Skeletal muscle tissue (tissue), 4 donors: Measurements from ENCODE around the gene WRAP73. TPM values are rescaled to one million over a fixed set of nuclear protein-coding genes. Genes with fewer than 3 reads are reported as not detected.
A peak's percentile ranks its signal among the peaks of the same experiment; 100 is the strongest.

ENCODE experiments used
- H3K27ac ChIP-seq: one replicate; pipeline ENCODE4 v1.7.0; 2013; ENCODE audit warnings: mild to moderate bottlenecking, low read depth, low read length, inconsistent platforms
- H3K27me3 ChIP-seq, 3 donors: one replicate each; pipeline ENCODE4 v1.7.0; 2013; ENCODE audit warnings: low read length in 3 of 3; ENCODE audit not compliant: control insufficient read depth in 3 of 3, insufficient read depth in 3 of 3
- H3K36me3 ChIP-seq, 3 donors: one replicate each; pipeline ENCODE4 v1.7.0; 2013; ENCODE audit warnings: low read length in 3 of 3; ENCODE audit not compliant: control insufficient read depth in 3 of 3, insufficient read depth in 3 of 3
- H3K4me1 ChIP-seq, 3 donors: one replicate each; pipeline ENCODE4 v1.7.0; 2013; ENCODE audit warnings: low read length in 3 of 3, mild to moderate bottlenecking in 3 of 3; ENCODE audit not compliant: control insufficient read depth in 3 of 3, insufficient read depth in 3 of 3
- H3K4me3 ChIP-seq, 3 donors: one replicate each; pipeline ENCODE4 v1.7.0; 2013; ENCODE audit warnings: low read length in 3 of 3
- H3K9ac ChIP-seq, 3 donors: one replicate each; pipeline ENCODE4 v1.7.0; 2013; ENCODE audit warnings: low read length in 3 of 3, mild to moderate bottlenecking in 3 of 3, moderate library complexity in 2 of 3, low read depth in 1 of 3
- H3K9me3 ChIP-seq, 3 donors: one replicate each; pipeline ENCODE4 v1.7.0; 2013; ENCODE audit warnings: low read length in 3 of 3; ENCODE audit not compliant: control insufficient read depth in 3 of 3
- total RNA-seq: library from RNA; depleted of rRNA; stranded (reverse); fragments of >200 nt; gene quantifications from one replicate; pipeline ENCODE4 v1.2.3, GENCODE V29; 2014
- donor health status: Osteomylitis.

Gene WRAP73, protein sequence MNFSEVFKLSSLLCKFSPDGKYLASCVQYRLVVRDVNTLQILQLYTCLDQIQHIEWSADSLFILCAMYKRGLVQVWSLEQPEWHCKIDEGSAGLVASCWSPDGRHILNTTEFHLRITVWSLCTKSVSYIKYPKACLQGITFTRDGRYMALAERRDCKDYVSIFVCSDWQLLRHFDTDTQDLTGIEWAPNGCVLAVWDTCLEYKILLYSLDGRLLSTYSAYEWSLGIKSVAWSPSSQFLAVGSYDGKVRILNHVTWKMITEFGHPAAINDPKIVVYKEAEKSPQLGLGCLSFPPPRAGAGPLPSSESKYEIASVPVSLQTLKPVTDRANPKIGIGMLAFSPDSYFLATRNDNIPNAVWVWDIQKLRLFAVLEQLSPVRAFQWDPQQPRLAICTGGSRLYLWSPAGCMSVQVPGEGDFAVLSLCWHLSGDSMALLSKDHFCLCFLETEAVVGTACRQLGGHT
- 13.0 TPM for total RNA-seq

DNA sequence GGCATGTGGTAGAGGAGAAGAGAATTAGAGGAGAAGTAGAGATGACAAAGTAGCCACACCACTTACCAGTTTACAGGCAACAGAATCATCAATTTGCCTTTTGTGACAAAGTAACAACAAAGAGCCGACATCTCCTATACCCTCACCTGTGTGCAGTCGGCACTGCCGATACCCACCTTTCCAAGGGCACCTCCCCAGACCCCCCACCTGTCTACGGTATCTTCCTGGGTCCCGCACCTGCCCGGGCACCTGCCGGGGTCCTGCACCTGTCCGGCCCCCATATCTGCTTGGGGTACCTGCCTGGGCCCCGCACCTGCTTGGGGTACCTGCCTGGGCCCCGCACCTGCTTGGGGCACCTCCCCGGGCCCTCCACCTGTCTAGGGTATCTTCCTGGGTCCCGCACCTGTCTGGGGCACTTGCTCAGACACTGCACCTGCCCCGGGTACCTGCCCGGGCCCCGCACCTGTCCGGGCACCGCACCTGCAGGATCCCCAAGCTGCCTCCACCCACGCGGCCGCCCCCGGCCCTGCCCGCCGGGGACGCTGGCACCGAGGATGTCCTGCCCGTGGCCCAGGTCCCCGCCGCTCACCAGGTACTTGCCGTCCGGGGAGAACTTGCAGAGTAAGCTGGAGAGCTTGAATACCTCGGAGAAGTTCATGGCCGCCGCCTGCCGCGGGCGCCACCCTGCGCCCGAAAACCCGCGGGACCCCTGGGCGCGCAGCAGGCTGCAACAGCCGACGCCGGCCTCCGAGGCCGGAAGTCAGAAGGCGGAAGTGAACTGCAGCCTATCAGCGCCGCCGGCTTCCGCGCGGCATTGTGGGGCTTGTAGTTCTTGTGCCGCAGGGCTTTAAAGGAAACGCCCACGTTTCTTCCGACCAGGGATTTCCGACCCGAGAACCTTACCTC lies at the start of gene WRAP73:
Gene WRAP73, minus strand, starts transcription at position 762 of the 906 bp plus-strand sequence. Its CDS starts 104 bp downstream, at position 658.
- peaks cover 15 to 20% (median 20%) of the 10 kb centered on the region in 3 donors for H3K36me3 ChIP-seq
- no peak within 1 kb of the TSS for H3K27ac ChIP-seq
- H3K4me3 ChIP-seq: peak within 1 kb of the TSS; percentile 78 to 82 (median 80)
- peaks cover 13 to 24% (median 13%) of the 10 kb centered on the region in 3 donors for H3K4me1 ChIP-seq
- peaks cover 32 to 42% (median 41%) of the 10 kb centered on the region in 3 donors for H3K27me3 ChIP-seq
- H3K9me3 ChIP-seq: no peaks in the 10 kb centered on the region
- peak within 1 kb of the TSS; percentile 78 to 90 (median 80) for H3K9ac ChIP-seq

DNA sequence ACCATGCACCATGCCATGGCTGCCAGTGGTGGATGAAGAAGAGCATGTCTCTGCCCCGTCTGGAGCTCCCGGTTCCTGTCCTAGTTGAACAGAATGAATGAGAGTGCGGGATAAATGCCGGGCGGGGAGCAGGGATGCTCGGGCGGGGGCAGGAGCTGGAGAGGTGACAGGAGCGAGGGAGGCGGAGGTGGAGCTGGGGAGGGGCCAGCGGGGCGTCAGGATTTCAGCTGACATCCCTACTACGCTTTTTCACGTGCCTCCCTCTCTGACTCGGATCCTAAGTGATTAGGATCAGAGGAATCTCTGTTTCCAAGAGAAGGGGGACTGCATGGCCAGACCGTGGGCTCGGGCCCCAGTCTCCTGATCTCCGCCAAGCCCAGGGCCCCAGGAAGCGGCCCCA lies 49.7 kb upstream of the WRAP73 start:
- H3K27ac ChIP-seq: no peak overlapping the region
- no peaks in the 10 kb centered on the region for H3K36me3 ChIP-seq
- no peak overlapping the region for H3K9ac ChIP-seq
- no peaks in the 10 kb centered on the region for H3K9me3 ChIP-seq
- H3K4me3 ChIP-seq: no peak overlapping the region
- H3K27me3 ChIP-seq: peaks cover 26 to 56% (median 45%) of the 10 kb centered on the region in 3 donors
- H3K4me1 ChIP-seq: peaks cover 3 to 7% (median 7%) of the 10 kb centered on the region in 3 donors

DNA sequence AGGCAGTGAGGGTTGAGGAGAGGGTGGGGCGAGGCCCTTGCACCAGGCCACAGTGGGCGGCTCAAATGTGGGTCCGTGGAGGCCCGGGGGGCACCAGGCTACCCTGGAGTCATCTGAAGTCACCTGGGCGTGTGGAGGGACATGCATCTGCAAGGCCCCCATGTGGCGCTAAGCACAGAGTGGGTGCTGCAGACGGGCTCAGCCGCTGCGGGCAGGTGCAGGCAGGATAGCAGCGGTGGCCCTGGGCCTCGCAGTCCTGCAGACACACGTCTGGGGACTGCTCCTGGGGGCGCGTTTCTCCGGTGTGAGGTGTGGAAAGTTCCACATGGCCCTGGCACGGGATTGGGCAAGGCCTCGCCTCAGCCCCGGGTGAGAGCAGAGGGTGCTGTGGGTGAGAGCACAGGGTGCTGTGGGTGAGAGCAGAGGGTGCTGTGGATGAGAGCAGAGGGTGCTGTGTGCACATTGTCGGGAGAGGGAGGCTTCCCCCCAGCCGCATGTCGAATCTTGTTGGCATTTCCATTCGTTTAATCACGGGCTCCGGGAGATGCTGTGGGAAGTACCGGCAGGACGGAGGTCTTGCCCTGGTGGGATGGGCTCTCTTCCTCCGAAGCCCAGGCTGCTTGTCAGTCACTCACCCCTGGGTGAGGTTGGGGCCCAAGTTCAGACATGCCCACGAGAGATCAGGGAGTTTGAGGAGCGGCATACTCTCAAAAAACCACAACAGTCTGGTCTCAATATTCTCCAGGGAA lies 48.9 kb upstream of the WRAP73 start:
- peaks cover 26 to 51% (median 41%) of the 10 kb centered on the region in 3 donors for H3K27me3 ChIP-seq
- no peak overlapping the region for H3K4me3 ChIP-seq
- H3K36me3 ChIP-seq: no peaks in the 10 kb centered on the region
- no peak overlapping the region for H3K27ac ChIP-seq
- peaks cover 3 to 7% (median 7%) of the 10 kb centered on the region in 3 donors for H3K4me1 ChIP-seq
- no peaks in the 10 kb centered on the region for H3K9me3 ChIP-seq
- no peak overlapping the region for H3K9ac ChIP-seq

DNA sequence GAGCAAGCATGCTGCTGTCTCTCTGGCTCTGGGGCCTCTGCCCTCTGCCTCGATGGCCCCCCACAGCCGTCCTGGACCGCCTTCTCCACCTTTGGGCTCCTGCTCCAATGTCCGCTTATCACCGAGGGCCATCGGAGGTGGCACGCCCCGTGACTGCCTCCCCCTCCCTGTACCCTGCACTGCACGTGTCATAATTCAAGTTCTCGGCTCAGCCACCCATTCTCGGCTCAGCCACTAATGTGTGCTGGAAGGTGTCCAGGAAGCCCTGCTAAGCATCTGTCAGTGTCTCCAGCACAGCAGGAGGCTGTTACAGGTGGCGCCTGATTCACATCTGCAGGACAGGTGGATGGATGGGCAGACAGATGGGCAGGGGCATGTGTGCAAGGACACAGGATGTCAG lies 47.9 kb upstream of the WRAP73 start:
- no peaks in the 10 kb centered on the region for H3K36me3 ChIP-seq
- no peak overlapping the region for H3K9ac ChIP-seq
- H3K4me1 ChIP-seq: peaks cover 3 to 7% (median 7%) of the 10 kb centered on the region in 3 donors
- no peak overlapping the region for H3K27ac ChIP-seq
- H3K9me3 ChIP-seq: no peaks in the 10 kb centered on the region
- H3K27me3 ChIP-seq: peaks cover 26 to 52% (median 41%) of the 10 kb centered on the region in 3 donors
- no peak overlapping the region for H3K4me3 ChIP-seq

DNA sequence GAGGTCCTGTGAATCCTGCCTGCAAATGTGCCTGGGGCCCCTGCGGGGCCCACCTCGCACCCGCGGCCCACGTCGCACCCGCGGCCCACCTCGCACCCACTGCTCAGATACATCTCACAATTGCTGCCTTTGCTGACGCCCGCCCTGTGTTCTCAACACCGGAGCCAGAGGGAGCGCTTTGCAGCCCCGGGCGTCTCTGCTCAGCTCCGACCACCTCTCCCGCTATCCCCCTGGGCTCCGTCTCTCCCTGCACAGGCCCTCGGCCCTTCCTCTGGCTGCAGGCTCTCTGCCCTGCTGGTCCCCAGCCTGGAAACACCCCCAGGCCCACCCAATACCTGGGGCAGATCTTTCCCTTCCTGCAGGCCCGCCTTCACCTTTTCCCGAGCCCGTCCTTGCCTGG lies 47.2 kb upstream of the WRAP73 start:
- no peak overlapping the region for H3K4me3 ChIP-seq
- peaks cover 26 to 56% (median 41%) of the 10 kb centered on the region in 3 donors for H3K27me3 ChIP-seq
- H3K9me3 ChIP-seq: no peaks in the 10 kb centered on the region
- peaks cover 3 to 7% (median 7%) of the 10 kb centered on the region in 3 donors for H3K4me1 ChIP-seq
- H3K27ac ChIP-seq: no peak overlapping the region
- H3K36me3 ChIP-seq: no peaks in the 10 kb centered on the region
- H3K9ac ChIP-seq: no peak overlapping the region

DNA sequence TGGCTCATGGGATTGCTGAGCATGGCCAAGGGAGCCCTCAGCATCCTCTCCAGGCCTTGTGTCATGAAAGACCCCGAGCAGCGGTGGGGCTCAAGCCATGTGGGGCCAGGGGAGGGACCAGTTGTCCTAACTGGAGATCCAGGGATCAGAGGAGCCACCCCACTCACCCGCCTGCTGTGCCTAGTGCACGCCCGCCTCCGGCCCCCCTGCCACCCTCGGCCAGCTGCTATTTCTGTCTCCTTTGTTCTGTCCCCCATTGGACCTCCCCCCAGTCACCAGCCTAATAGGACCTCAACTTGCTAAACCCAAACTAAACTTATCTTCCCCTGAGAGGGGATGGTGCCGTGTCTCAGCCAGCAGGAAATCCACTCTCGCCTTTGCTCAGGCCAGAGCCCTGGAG lies 46.8 kb upstream of the WRAP73 start:
- peaks cover 3 to 7% (median 7%) of the 10 kb centered on the region in 3 donors for H3K4me1 ChIP-seq
- no peak overlapping the region for H3K27ac ChIP-seq
- peaks cover 23 to 55% (median 41%) of the 10 kb centered on the region in 3 donors for H3K27me3 ChIP-seq
- H3K4me3 ChIP-seq: no peak overlapping the region
- no peaks in the 10 kb centered on the region for H3K9me3 ChIP-seq
- no peak overlapping the region for H3K9ac ChIP-seq
- no peaks in the 10 kb centered on the region for H3K36me3 ChIP-seq

DNA sequence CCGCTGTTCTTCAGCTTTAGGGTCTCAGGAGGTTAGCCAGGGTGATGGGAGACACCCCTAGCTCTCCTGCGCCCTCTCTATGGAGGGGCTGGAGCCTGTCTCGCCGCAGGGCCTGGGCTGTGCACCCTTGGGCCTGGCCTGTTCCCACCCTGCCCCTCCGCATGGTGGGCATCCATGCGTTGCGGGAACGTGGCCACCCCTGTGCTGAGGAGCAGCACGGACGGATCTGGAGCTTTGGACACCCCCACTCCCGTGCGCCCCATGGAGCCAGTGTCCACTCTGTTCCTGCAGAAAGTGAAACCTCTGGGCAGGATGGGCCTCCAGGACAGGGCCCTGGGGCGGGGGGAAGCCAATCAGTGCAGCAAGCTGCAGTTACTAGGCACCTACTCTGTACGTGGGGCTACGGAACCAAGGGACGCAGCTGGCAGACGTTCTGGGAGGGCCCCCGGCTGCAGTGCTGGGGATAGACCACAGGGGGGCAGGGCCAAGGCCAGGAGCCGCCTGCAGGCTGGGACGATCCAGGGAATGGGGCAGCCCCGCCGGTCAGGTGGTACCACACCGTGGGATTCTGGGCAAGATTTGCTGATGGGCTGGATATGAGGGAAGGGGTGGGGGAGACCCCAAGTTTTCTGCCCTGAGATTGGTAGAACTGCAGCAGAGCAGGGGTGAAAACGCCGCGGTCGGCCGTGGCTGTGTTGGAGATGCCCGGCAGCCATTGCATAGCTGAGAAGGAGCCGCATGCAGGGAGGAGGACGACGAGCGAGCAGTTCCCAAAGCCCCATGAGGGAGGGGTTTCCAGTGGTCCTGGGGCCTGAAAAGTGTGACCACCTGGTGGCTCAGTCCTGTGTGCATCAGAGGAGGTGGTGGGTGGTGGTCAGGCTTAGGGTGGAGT lies 45.7 kb upstream of the WRAP73 start:
- no peak overlapping the region for H3K4me3 ChIP-seq
- H3K9ac ChIP-seq: peak overlapping the region in 1 of 3 donors; percentile 50
- peaks cover 23 to 52% (median 38%) of the 10 kb centered on the region in 3 donors for H3K27me3 ChIP-seq
- peaks cover 3 to 7% (median 7%) of the 10 kb centered on the region in 3 donors for H3K4me1 ChIP-seq
- no peaks in the 10 kb centered on the region for H3K36me3 ChIP-seq
- H3K9me3 ChIP-seq: no peaks in the 10 kb centered on the region
- H3K27ac ChIP-seq: no peak overlapping the region

DNA sequence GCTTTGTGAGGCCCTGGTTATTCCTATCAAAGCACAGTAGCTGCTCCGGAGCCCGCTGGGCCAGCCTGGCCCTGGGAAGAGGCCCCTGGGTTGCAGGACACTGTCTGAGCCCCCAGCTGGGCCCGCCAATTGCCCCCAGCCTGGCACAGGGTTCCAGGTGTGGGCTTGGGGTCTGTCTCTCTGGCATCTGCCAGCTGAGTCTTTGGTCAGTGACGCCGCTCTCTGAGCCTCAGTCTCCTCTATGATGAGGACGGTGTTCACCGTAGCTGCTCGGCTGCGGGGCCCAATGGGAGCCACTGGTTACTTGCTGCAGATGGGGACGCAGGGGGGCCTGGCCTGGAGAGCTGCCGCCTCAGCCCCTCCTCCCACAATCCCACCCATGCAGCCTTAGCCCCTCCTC lies 43.4 kb upstream of the WRAP73 start:
- Histone ChIP-seq H3K9me3 (no peaks in the 10 kb centered on the region), H3K27me3 (peaks cover 16 to 40% (median 35%) of the 10 kb centered on the region in 3 donors), H3K36me3 (no peaks in the 10 kb centered on the region), H3K27ac (no peak overlapping the region), H3K4me3 (no peak overlapping the region), H3K9ac (no peak overlapping the region), H3K4me1 (peaks cover 3 to 7% (median 7%) of the 10 kb centered on the region in 3 donors)
